GM19452 (cell line): ENCODE results near the gene HOXD4.

ENCODE experiments used
- ATAC-seq: cut with Tn5 transposase; IDR thresholded peaks from one replicate; pipeline ENCODE4 v1.9.1; 2021; ENCODE audit not compliant: unreplicated experiment

Gene HOXD4

DNA sequence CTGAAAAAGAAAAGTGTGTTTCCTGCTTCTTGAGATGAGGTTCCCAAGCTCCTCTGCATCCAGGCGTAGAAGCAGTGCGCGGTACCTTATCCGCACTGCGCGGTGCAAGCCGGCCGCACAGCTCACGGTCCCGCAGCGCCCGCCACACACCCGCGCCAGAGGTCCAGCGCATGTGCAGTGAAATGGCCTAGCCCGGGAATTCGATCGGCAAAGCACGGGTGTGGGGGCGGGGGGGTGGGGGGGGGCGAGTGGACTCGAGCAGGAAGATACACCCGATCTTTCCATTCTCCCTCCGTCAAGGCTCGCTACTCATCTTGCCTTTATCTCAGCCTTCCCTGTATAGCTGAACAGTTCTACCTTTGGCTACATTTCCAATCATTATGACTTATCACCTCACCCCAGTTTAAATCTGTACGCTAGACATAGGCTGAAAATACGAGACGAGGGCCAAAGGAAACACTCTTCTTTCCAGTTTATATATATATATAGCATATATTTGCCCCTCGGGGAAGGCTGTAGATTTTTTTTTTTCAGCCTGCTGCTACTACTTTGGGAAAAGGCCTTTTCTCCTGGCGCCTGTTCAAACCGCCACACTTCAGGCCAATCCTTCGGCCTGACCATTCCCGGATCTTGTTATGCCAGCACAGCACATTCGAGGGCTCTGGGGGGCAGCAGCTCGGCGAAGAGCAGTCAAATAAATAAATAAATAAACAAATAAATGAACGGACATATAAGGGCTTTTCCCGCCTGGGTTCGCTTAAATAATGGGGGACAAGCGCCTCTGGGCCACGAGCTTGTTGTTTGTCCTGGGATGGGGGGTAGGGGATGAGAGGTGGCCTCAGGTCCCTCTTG, 11.5 kb upstream of the HOXD4 start:
- ATAC-seq: no peak

DNA sequence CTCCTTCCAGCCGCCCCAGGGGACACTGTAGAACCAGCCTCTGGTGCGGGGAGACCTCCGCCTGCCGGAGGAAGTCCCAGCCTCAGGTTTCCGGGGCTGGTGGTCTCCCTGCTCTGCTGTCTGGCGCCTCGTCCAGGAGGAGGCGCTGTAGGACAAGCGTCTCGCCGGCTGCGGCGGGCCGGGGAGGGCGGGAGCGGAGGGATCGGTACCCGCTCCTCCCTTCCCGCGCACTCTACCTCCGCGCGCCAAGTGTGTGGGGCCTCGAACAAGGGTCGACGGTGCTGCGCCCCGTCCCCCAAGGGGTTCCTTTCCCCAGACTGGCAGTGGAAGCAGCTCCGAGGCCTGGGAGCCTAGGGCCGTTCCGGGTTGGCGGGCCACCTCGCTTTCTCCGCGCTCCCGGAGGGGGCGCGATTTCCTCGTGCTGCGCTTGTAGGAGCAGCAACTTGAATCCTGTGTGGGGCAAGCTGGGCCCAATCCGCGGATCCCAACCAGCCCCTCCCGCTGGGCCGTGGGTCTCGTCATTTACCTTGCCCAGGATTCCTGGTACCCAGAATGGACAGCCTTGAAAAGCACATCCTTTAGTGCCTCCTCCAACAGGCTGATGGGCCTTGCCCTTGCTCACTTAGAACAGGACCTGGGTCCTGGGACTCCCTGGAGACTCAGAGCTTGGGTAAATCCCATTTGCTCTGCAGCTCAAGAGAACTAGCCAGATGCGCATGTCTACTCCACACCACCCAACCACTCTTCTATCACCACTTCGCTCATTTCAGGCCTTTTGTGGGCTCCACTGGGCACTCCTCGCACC, 10.6 kb upstream of the HOXD4 start:
- peak; percentile 95 for ATAC-seq

DNA sequence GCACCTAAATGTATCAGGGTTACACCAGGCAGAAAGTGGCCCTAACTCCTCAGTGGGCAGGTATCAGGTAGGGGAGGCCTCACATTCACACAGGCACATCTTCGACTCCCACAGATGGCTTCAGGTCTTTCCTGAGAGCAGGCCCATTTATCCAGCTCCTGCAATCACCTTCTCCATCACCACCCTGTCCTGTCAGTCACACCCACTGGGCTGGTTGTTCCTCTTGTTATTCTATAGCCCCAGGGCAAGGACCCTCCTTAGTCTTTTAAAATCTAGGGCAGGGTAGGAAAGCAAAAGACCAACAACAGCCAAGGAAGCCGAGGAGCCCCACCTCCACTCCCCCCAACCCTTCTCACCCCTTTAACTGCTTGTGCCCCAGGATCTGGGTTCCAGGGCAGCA, 9.1 kb upstream of the HOXD4 start:
- no peak for ATAC-seq

DNA sequence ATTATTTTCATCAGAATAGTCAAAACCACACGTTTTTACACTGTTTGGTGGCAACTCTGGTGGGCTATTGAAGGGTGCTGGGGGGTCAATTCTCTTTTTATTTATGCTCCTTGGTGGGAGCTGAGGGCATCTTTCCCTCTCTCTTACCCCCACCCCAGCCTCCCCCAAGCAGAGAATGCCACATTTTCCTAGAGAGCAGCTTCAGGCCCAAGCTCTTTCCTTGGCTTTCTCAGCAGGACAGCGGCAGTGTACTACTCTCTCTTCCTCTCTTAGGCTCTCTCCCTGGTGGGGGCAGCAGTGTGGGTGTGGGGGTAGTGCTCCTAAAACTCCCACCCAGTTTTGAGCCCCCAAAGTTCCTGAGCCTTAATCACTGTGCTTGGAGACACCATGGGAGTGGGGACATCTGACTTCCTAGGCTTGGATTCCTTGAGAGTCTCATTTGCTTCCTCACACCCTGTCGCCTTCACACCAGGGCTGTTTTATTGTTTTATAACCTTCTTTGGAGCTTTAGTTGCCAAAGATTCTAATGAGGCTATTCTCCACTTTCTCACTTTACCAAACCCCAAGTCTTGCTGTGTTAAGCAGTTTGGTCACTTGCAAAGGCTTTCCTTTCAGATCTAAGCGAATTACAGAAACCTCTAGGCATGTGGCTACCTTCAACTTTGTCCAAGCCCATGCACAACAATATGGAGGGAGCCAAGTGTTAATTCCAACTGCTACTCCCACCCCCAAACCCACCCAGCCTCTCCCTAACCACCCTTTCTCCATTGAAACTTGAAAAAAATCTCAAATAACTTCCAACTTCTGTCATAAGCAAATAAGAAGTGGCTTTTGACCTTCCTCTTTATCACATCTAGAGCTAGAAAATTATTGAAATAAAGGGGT, 6.0 kb upstream of the HOXD4 start:
- no peak for ATAC-seq

DNA sequence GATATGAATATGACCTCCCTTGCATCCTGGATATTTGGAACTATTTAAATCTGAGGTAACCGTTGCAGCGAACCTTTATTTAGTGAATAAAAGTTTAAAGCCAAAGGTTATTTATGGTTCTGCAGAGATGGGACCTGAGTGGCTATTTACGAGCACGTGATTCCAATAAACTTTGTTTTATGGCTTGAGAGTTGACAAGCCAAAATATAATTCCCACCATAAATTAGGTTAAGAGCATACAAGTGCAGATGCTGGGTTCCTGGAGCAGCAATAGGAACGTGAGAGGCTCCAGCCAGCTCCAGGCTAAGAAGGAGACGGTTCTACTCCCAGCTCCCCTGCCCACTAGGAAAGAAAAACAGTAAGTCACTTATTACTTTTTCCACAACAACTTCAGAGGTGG, 5.2 kb upstream of the HOXD4 start:
- ATAC-seq: no peak

DNA sequence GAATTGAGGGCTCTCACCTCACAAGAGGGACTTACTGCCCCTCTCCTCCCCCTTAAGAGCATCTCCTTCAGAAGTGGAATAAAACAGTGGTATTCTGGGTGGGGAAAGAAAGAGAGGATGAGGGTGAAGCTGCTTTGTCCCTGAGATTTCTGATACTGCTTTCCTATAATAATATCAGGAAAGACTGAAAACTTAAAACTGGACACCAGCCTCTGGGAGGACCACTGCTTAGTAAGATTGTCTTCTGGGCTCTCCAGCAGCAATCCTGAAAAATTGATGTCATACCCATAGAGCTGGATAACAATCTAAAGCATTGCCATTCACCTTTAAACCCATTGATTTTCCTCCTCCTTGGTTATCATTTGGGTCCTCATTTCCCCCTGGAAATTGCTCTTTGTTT, 4.7 kb upstream of the HOXD4 start:
- no peak for ATAC-seq

DNA sequence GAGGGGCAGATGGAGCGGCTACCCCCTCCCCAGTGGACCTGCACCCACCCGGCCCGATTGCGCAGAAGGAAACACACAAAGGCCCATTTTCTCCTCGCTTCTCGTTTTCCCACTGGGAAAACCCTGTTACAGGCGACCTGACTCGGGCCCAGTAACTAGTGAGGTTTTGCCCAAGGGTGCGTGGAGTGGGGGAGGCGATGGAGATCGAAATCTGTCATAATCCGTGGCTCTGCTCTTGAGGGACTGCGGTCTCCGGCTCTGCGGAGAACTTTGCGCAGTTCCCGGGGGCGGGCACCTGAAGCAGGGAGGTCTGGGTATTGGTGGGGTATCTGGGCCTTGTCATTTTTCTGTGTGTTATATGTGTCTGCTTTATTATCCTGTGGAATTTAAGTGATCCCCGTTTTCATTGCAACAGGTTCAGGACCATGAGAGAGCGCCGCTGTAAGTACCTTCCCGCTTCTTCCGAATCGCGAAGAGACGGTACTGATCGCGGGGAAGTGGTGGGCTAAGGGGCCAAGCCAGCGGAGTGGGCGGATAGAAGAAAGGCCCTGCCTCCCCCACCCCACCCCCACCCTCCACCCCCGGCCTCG, 4.0 kb upstream of the HOXD4 start:
- no peak for ATAC-seq

DNA sequence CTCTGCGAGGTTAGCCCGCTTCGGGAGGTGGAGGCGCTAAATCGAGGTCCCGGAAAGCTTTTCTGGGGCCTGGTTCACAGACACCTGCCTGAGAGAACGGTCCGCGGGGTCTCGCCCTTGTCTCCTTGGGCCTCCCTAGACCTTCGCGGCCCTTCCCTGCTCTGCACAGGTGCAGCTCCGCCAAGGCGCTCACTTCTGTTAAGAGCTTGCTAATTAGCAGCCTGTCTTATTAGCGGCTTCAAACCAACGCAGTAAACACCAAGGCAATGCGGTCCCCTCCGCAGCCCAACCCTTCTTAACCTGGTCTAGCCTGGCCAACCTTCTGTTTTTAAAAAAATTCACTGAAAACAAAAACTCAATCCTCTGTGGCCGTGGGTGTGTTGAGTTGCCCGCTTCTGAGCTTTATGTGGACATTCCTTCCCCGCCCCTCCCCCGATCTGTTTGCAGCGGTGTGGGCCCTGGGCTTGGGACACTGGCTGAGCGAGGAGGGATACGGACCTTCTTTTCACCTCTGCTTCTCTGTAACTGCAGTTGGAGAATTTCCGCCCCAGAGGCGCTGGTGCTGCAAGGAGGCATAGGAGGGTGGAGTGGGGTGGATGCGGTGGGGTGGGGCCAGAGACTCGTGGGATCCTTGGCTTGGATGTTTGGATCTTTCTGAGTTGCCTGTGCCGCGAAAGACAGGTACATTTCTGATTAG, 3.4 kb upstream of the HOXD4 start:
- no peak for ATAC-seq

DNA sequence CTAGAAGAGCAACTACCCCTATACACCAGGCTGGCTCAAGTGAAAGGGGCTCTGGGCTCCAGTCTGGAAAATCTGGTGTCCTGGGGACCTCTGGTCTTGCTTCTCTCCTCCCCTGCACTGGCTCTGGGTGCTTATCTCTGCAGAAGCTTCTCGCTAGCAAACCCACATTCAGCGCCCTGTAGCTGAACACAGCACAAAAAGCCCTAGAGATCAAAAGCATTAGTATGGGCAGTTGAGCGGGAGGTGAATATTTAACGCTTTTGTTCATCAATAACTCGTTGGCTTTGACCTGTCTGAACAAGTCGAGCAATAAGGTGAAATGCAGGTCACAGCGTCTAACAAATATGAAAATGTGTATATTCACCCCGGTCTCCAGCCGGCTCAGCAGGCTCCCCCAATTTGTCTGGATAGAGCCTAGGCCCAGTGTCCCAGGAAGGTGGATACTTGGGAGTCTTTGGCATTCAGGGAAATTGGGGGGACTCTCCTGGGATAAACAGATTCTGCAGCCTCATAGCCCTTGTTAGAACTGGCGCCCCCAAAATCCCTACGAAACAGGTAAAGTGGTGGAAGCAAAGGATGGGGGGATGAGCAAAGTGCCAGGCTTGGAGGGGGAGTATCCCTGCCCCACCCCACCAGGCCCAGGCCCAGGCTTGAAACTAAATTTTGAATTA, 2.5 kb upstream of the HOXD4 start:
- no peak for ATAC-seq

DNA sequence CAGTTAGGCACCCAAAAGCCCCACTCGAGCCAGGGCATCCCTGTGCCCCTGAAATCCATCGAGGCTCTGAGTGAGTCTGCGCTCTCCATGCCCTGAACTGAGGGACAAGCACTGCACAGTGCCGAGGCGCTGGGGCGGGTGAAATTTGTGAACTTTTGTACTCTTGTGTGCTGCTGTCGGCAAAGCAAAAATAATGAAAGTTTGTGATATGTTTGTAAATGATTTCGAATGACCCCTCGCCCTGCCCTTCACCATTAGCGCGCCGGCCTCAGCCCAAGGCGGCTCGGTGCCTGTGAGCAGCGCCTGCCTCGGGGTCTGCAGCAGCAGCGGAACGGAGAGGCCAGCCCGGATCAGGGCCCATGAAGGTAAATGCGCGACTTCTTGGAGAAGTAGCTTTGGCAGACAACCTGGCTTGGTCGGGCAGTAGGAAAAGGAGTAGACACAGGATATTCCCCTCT, 1.8 kb upstream of the HOXD4 start:
- ATAC-seq: no peak

DNA sequence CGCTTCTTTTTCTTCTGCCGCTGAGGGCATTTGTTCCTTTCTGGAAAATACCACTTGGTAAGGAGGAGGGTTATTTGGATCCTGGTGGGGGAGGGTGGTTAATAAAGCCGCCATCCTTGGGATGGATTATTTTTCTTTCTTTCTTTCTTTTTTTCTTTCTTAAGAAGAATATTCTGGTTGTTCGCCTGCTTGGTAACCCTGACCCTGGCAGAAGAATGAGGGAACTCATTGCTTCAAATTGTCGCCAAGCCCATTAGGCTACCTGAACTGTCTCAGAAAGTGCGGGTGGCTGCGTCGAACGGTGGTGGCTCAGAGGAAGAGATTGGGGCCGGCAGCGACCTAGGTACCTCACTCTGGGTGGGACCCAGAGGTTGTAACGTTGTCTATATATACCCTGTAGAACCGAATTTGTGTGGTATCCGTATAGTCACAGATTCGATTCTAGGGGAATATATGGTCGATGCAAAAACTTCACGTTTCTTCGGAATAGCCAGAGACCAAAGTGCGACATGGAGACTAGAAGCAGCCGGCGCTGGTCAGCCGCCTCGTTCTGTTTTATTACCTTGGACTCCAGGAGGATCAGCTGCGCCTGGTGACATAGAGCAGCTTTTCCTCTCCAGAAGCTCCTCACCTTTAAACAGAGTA, 1.3 kb upstream of the HOXD4 start:
- ATAC-seq: no peak

DNA sequence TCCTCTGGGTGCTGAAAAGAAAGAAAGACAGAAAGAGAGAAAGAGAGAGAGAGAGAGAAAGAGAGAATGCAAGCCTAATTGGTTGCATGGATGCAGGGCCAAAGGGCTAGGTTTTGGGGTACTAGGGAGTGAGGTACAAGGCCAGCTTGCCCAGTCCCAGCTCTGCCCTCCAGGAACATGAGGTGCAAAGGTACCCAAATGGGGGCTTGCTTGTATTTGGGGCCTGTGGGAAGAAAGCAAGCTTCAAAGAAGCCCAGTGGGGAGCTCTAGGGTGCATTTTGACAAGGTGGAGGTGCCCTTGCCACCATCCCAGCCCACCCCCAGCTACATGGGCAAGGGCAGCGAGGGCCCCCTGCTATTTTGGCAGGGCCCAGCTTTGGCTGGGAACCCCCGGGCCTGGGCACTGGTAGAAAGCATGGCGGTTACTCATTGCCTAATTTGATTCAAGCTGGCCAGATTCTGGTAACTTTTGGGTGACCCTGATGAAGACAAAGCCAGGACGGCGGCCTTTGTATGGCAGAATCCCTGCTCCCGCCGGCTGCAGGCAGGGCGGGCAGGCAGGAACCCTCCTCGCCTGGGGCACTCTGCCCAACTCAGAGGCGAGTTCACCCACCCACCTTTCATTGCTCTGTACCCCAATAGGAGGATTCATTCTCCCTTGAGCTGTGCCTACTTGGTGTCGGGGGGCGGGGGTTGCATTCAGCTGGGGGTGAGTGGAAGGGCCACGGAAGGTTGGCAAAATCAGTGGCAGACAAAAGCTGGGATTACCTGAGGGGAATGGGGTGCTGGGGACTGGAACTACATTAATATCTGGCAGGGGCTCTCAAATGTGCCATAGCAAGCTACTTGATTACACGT, 537 bp upstream of the HOXD4 start:
- ATAC-seq: no peak

DNA sequence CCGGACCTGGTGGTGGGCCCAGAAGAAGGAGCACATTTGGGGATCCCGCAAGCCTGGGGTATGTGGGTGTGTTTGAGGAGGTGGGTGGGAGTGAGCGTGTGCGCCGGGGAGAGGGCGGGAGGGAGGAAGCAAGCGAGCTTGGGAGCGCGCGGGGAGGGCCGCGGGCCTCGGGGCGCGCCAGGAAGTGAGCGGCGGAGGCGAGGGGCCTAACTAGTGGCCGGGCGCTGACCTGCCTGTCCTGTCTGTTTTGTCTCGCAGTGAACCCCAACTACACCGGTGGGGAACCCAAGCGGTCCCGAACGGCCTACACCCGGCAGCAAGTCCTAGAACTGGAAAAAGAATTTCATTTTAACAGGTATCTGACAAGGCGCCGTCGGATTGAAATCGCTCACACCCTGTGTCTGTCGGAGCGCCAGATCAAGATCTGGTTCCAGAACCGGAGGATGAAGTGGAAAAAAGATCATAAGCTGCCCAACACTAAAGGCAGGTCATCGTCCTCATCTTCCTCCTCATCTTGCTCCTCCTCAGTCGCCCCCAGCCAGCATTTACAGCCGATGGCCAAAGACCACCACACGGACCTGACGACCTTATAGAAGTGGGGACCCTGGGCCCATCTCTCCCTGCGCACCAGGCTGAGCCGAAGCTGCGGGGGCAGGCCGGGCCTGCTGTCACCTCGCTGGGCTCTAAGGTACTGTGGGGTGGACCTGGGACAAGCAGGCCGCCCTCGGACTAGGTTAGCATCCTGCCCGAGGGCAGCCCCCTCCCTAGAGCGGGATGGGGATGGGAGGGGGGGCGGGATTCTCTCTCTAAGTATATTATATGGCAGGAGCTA, 1.2 kb downstream of the HOXD4 start:
- no peak for ATAC-seq

DNA sequence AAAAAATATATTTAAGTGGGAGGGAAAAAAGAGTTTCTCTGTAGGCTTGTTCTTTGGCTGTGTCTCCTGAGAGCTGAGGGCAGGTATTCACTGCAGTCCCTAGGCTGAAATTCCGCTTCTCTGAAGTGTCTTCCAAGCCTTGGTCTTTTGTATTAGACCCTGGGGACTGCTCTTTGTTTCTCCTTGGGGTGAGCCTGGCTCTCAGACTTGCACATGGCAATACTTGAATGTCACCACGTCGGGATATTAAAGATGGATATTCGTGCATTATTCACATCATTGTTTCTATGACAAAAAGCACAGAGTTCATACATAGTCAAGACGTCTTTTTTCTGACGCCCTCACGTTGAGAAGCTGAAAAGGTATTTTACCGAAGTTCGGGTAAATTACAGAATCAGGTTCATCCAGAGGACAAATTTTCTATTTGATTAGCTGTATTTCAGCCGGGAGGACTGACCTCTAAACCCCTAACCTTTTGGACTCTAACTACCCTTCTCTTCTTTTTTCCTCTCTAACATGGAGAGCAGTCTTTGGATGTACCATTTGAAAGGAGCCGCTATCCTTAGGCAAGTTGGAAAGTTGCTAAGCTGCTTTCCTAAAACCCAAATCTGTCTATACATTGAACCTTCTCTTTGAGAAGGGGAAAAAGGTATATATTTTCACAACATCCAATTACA, 3.4 kb downstream of the HOXD4 start:
- no peak for ATAC-seq

DNA sequence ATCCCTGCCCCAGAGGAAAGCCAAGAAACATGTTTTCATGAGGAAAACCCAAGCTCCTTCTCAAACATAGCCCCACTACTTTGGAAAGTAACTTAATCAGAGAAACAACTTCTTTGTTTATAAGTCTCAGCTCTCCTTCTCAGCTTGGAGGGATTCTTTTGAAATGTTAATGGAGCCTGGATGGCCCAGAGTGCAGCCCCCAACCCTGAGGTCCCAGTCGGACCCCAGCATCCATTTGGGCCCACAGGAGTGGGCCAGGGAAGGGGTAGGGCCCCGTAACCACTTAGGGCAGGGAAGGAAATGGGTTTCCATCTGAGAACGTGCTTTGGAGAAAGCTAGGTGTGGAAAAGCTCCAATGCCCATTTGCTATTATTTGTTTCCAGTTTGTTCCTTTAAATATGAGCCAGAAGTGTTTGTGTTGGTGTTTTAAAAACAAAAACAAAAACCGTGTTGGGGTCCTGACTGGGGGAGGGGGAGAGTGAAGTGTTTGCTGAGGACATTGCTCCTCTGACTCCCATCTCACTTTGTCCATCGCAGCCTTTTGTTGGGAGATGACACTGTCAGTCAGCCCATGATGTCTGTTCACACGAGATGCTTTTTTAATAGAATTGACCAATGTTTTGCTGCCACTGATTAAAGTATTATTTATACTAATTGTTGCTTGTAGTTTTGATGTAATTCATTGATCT, 4.2 kb downstream of the HOXD4 start:
- no peak for ATAC-seq

DNA sequence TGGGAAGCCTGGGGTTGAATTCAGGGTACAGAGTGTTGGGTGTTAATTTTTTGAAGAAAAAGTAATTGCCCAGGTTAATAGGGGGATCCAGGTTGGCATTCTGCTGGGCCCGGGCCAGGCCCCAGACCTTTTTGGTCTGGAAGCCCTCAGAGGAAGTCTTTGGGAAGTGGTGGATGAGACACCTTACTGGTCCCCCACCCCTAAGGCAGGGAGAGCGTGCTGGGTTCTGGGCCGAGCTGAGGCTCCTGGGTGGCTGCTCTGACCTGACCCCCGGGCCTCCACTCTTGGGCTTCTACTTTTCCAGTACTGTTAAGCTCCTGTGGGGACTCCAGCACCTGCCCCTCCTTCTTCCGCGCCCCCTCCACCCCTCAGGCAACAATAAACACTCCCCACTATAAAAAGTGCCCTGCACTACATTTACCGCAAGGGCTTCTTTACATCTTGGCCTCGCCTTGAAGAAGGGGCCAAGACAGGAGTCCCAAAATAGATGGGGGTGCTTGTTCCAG, 5.0 kb downstream of the HOXD4 start:
- no peak for ATAC-seq
